ENCODE results near the gene ACTL8. TPM values are rescaled to one million over a fixed set of nuclear protein-coding genes. Genes with fewer than 3 reads are reported as not detected.

Gene ACTL8
- total RNA-seq, 1 experiment from 2014 or later = 0.69 TPM

DNA sequence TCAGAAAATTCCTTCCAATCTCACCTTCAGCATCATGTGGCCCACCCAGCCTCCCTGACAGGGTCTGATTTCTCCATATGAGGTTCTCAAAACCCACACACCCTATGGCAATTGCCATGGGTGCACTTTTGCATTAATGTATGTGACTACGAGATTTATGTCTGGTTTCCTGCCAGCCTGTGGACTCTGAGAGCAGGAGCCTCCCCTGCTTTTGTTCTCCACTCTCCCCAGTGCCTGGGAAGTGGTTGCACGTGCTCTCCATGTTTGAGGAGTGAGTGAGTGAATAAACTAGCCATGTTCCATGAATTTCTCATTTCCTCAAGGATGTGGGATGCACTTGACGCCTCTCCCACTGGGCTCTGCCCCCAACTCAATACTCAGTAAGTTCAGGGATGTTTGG, 91.2 kb downstream of the ACTL8 start:
- Histone ChIP-seq H3K27me3 (ENCODE audit: insufficient read depth, low read length) (peaks cover 15% of the 10 kb centered on the region; the same call in 1 of the 2 replicates), H3K4me3 (replicated peaks in 1 of 2; ENCODE audit: low read depth in 1 of 2, low read length in 2 of 2) (no peak overlapping the region), H3K4me1 (ENCODE audit: control insufficient read depth in 1 of 2, insufficient read depth in 2 of 2, low read length in 2 of 2) (no peaks in the 10 kb centered on the region), H2AFZ (ENCODE audit: low read depth, low read length, poor library complexity, severe bottlenecking) (no peak overlapping the region), H3K36me3 (ENCODE audit: control insufficient read depth in 1 of 2, insufficient read depth in 2 of 2, low read length in 2 of 2) (no peaks in the 10 kb centered on the region), H4K20me1 (ENCODE audit: insufficient read depth) (no peaks in the 10 kb centered on the region), H3K79me2 (ENCODE audit: insufficient read depth, low read length) (no peaks in the 10 kb centered on the region), H3K9me2 (ENCODE audit: insufficient read depth) (no peaks in the 10 kb centered on the region), H3K9ac (ENCODE audit: low read length) (no peak overlapping the region), H3K9me3 (ENCODE audit: control insufficient read depth in 1 of 2, insufficient read depth in 1 of 2, low read depth in 1 of 2, low read length in 2 of 2) (no peaks in the 10 kb centered on the region), H3K4me2 (ENCODE audit: low read length) (no peak overlapping the region), H3K27ac (ENCODE audit: low read depth, low read length) (no peak overlapping the region)
- intact Hi-C loops (cut with micrococcal nuclease) = no loop called here
- RAD21 ChIA-PET (ENCODE audit: low non-redundant PET in 1 of 2, low total read pairs in 2 of 2, uncharacterized antibody in 2 of 2, unreplicated experiment in 2 of 2) = no interaction called here
- ATAC-seq (no peak), DNase-seq (ENCODE audit: low read depth, low spot score) (no peak)
- no peak for TF ChIP-seq ZNF274 (IDR thresholded peaks at IDR 0.05; ENCODE audit: low read depth, low read length)
- TF ChIP-seq RAD21 (IDR thresholded peaks at IDR 0.05; ENCODE audit: low read depth) = no peak
- no peak for TF ChIP-seq SIN3A (IDR thresholded peaks at IDR 0.05; ENCODE audit: low read depth)
- no peak for TF ChIP-seq SRF (IDR thresholded peaks at IDR 0.05; ENCODE audit: low read depth)
- TF ChIP-seq, protein P1, sequence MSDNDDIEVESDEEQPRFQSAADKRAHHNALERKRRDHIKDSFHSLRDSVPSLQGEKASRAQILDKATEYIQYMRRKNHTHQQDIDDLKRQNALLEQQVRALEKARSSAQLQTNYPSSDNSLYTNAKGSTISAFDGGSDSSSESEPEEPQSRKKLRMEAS (IDR thresholded peaks at IDR 0.05) = no peak
- TF ChIP-seq EZH2phosphoT487 (IDR thresholded peaks at IDR 0.05; ENCODE audit: borderline replicate concordance) = no peak
- TF ChIP-seq SP1 (IDR thresholded peaks at IDR 0.05; ENCODE audit: low read depth) = no peak
- no peak for TF ChIP-seq CBX3 (IDR thresholded peaks at IDR 0.05; ENCODE audit: low read depth)
- no peak for TF ChIP-seq ATF3 (IDR thresholded peaks at IDR 0.05)
- no peak for TF ChIP-seq EZH2 (IDR thresholded peaks at IDR 0.05)
- no peak for TF ChIP-seq ZFX (IDR thresholded peaks at IDR 0.05)
- no peak for TF ChIP-seq POLR2AphosphoS5 (IDR thresholded peaks at IDR 0.05; ENCODE audit: low read depth, low read length)
- TF ChIP-seq POLR2A (IDR thresholded peaks at IDR 0.05; ENCODE audit: borderline replicate concordance, extremely low read depth, insufficient read depth, insufficient read length) = no peak
- TF ChIP-seq CTCF (IDR thresholded peaks at IDR 0.05 in 2 of 3, conservative IDR thresholded peaks at IDR 0.05 in 1 of 3; ENCODE audit: borderline replicate concordance in 1 of 3, insufficient read depth in 1 of 3, low read depth in 2 of 3, low read length in 2 of 3) = no peak
- no peak for TF ChIP-seq YY1 (IDR thresholded peaks at IDR 0.05; ENCODE audit: extremely low read depth, insufficient replicate concordance, low read depth, low read length)
- no peak for TF ChIP-seq CEBPB (IDR thresholded peaks at IDR 0.05; ENCODE audit: low read depth)
- no peak for TF ChIP-seq ELF1 (IDR thresholded peaks at IDR 0.05; ENCODE audit: borderline replicate concordance, low read depth)
- TF ChIP-seq, protein P2, sequence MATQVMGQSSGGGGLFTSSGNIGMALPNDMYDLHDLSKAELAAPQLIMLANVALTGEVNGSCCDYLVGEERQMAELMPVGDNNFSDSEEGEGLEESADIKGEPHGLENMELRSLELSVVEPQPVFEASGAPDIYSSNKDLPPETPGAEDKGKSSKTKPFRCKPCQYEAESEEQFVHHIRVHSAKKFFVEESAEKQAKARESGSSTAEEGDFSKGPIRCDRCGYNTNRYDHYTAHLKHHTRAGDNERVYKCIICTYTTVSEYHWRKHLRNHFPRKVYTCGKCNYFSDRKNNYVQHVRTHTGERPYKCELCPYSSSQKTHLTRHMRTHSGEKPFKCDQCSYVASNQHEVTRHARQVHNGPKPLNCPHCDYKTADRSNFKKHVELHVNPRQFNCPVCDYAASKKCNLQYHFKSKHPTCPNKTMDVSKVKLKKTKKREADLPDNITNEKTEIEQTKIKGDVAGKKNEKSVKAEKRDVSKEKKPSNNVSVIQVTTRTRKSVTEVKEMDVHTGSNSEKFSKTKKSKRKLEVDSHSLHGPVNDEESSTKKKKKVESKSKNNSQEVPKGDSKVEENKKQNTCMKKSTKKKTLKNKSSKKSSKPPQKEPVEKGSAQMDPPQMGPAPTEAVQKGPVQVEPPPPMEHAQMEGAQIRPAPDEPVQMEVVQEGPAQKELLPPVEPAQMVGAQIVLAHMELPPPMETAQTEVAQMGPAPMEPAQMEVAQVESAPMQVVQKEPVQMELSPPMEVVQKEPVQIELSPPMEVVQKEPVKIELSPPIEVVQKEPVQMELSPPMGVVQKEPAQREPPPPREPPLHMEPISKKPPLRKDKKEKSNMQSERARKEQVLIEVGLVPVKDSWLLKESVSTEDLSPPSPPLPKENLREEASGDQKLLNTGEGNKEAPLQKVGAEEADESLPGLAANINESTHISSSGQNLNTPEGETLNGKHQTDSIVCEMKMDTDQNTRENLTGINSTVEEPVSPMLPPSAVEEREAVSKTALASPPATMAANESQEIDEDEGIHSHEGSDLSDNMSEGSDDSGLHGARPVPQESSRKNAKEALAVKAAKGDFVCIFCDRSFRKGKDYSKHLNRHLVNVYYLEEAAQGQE (IDR thresholded peaks at IDR 0.05; ENCODE audit: low read depth) = no peak
- TF ChIP-seq, protein P3, sequence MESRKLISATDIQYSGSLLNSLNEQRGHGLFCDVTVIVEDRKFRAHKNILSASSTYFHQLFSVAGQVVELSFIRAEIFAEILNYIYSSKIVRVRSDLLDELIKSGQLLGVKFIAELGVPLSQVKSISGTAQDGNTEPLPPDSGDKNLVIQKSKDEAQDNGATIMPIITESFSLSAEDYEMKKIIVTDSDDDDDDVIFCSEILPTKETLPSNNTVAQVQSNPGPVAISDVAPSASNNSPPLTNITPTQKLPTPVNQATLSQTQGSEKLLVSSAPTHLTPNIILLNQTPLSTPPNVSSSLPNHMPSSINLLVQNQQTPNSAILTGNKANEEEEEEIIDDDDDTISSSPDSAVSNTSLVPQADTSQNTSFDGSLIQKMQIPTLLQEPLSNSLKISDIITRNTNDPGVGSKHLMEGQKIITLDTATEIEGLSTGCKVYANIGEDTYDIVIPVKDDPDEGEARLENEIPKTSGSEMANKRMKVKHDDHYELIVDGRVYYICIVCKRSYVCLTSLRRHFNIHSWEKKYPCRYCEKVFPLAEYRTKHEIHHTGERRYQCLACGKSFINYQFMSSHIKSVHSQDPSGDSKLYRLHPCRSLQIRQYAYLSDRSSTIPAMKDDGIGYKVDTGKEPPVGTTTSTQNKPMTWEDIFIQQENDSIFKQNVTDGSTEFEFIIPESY (IDR thresholded peaks at IDR 0.05; ENCODE audit: extremely low read depth, insufficient replicate concordance, low read length) = no peak
- TF ChIP-seq JUND (IDR thresholded peaks at IDR 0.05) = no peak
- CTCF ChIA-PET = no interaction called here
- POLR2A ChIA-PET = no interaction called here
- no TSS peak for BruUV-seq (replicated peaks)
